MG63 (cell line): Measurements from ENCODE around the gene INSYN2A. TPM values are rescaled to one million over a fixed set of nuclear protein-coding genes. Genes with fewer than 3 reads are reported as not detected.

Experiments used
- DNase-seq: peaks from one replicate; pipeline ENCODE4 v3.0.0-alpha.2; 2020
- H3K27me3 ChIP-seq: fragments of 250-450 bp; sonication (Bioruptor Pico); 2 replicates; pipeline ENCODE4 v1.5.1; 2020; ENCODE audit warnings: mild to moderate bottlenecking, moderate library complexity
- H3K36me3 ChIP-seq: fragments of 250-450 bp; sonication (Bioruptor Pico); 2 replicates; pipeline ENCODE4 v1.5.1; 2020; ENCODE audit warnings: mild to moderate bottlenecking, moderate library complexity
- H3K4me3 ChIP-seq: fragments of 250-450 bp; sonication (Bioruptor Pico); 2 replicates; pipeline ENCODE4 v1.5.1; 2020; ENCODE audit warnings: mild to moderate bottlenecking, moderate library complexity
- H3K9me3 ChIP-seq: fragments of 250-450 bp; sonication (Bioruptor Pico); 2 replicates; pipeline ENCODE4 v1.5.1; 2020; ENCODE audit warnings: mild to moderate bottlenecking, moderate library complexity
- total RNA-seq: library from RNA; depleted of rRNA; stranded (reverse); fragments of >200 nt; shearing (Covaris generic); gene quantifications from 2 replicates; pipeline ENCODE4 v1.2.3, GENCODE V29; 2014; ENCODE audit warnings: low replicate concordance

Gene INSYN2A
- total RNA-seq, 1 experiment from 2014 or later, result not detected

DNA sequence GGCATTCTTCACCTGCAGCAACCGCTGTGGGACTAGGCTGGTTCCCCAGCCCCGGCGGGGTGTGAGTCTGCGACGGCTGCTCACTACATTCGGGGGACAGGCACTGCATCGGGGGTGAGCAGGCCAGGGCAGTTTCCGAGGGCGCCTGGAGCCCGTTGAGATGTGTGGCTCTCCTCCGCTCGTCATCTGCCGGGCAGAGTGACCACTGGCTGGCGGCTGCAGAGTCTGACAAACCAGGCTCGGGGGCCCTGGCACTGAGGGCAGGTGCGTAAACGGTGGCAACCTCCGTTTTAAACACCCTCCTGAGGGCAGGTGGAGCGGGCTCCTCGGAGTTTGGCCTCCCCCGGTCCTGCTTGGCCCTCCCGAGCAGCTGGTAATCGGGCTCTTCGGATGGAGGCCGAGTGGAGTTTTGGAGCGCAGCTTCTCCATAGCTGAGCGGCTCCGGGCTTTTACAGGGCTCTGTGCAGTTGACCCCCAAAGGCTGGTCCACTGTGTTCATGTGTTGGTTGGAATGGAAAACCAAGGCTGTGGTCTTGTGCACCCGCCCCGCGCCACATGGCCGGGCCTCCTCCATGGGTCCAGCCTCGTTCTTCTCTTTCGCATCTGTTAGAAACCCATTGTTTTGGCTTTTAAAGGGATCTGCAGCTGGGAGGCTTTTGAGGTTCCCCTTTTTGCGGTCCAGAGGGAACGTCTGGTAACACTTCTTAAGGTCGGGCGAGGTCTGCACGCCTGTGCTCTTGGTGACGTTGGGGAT lies 20.9 kb downstream of the INSYN2A start:
- no peaks in the 10 kb centered on the region for H3K9me3 ChIP-seq
- H3K36me3 ChIP-seq, result no peaks in the 10 kb centered on the region; the same call in 1 of the 2 replicates
- no peak for DNase-seq
- H3K27me3 ChIP-seq, result no peaks in the 10 kb centered on the region
- no peak overlapping the region for H3K4me3 ChIP-seq

DNA sequence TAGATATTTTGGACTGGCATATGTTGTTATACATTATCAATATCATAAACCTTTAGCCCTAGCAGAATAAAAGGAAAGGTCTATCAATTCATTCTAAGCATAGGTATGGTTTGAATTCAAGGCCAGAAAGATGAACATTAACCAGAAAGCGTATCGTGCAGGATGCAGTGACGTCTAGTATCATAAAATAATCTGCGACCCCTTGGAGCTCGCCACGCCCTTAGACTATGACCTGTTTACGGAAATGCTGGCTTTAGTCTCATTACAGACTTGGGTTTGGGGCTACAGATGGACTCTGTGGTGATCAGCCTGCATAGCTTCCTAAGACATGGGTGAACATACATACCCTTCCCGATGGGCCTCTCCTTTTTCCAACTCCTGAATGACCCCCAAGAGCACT lies 21.5 kb downstream of the INSYN2A start:
- Histone ChIP-seq H3K36me3 (no peaks in the 10 kb centered on the region; the same call in 1 of the 2 replicates), H3K27me3 (no peaks in the 10 kb centered on the region), H3K4me3 (no peak overlapping the region), H3K9me3 (no peaks in the 10 kb centered on the region)
- no peak for DNase-seq

DNA sequence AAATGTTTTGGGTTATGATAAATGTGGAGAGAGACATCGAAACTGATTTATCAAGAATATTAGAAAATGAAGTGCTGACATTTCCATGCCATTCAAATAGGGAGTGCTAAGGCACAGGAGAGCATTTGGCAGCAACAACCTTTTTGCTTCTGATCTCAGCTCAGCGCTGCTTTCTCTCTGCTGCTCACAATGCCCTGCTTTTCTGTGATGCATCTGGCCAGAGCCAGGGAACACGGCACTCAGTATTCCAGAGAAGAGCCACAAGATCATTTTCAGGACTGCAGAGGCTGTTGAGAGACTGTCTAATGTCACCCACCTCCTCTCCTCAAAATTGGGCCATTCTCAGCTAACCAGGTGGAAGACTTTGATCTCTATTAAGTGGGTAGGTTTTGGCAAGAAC lies 28.1 kb downstream of the INSYN2A start:
- no peaks in the 10 kb centered on the region for H3K9me3 ChIP-seq
- DNase-seq, result no peak
- no peaks in the 10 kb centered on the region for H3K36me3 ChIP-seq
- no peaks in the 10 kb centered on the region for H3K27me3 ChIP-seq
- no peak overlapping the region for H3K4me3 ChIP-seq

DNA sequence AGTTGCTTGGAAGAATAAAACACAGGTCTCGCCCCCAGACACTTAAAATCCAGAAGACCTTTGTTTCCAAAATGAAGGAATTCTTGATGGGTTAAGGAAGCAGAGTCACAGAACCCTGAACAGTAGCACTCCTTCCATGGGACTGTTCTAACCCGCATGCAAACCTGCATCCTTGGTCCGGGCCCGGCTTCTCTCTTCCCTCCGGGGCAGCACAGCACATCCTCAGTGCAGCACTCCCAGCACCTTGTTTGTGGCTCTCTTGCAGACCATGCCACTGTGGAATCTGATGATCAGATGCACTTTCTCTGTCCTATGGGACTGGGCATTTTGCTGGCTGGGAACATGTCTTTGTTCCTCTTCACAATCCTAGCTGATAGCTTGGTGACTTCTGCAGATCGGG lies 33.5 kb downstream of the INSYN2A start:
- H3K9me3 ChIP-seq, result no peaks in the 10 kb centered on the region
- no peak overlapping the region for H3K4me3 ChIP-seq
- no peaks in the 10 kb centered on the region for H3K27me3 ChIP-seq
- no peaks in the 10 kb centered on the region for H3K36me3 ChIP-seq
- DNase-seq, result no peak

DNA sequence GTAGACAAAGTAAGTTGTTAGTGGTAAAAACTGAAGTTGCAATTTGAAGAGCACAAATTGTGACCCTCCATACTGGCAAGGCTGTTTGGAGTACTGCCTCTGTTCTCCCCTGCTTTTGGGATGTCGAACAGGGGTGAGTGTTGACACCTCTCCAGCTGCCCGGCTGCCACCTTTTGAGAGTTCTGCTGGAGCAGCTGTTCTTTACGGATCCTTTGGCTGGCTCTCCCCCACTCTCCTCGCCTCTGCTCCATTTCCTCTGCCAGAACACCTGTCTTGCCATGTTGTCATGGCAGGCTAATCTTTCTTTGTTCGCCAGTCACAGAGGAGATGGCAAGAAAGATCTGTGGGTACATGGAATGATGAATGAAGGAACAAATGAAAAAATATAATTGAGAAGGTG lies 34.9 kb downstream of the INSYN2A start:
- H3K36me3 ChIP-seq, result no peaks in the 10 kb centered on the region
- H3K4me3 ChIP-seq, result no peak overlapping the region
- DNase-seq, result no peak
- no peaks in the 10 kb centered on the region for H3K27me3 ChIP-seq
- H3K9me3 ChIP-seq, result no peaks in the 10 kb centered on the region

DNA sequence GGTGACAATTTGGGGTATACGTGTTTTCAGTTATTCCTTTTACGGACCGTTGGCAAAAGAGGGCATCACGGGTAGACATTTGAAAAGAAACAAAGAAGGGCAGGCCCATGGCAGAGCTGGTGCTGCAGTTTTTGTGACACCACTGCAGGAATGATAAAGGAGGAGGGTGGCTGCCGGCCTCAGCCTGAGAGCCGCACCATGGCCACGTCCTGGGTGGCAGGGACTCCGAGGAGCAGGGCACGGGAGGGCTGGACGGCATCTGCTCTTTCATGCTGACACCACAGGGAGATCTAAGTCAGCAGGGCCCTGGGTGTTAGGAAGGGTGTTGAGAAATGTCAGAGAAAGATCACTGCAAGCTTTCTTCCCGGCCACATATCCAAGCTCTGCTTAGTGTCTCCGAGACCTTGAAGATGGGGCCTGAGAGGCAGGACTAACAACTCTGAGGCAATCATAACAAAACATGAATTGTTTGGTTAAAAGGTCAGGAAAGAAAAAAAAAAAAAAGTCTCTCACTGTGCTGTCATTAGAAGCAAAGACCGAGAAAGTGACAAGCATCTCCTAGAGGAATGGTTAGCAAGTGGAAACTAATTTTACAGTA lies 36.6 kb downstream of the INSYN2A start:
- Histone ChIP-seq H3K36me3 (no peaks in the 10 kb centered on the region), H3K27me3 (no peaks in the 10 kb centered on the region), H3K4me3 (no peak overlapping the region), H3K9me3 (no peaks in the 10 kb centered on the region)
- no peak for DNase-seq

DNA sequence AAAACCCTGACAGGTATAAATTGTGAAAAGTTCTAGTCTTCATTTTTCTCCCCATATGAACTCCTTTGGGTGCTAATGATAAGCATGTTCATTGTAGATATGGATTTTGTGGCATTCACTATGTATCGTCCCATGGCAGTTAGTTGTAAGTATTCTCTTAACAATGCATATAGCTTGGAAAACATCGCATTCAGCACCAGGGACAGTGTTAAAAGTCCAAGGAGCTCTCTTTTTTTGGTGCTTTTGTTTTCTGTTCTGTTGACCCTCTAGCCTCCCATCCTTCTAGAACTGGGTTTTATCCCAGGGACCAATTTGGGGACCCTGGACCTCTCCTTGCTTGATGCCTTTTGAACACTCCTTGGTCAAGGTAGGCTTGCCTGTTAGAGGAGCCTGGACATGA lies 37.7 kb downstream of the INSYN2A start:
- no peaks in the 10 kb centered on the region for H3K27me3 ChIP-seq
- DNase-seq, result no peak
- no peak overlapping the region for H3K4me3 ChIP-seq
- H3K36me3 ChIP-seq, result no peaks in the 10 kb centered on the region
- H3K9me3 ChIP-seq, result no peaks in the 10 kb centered on the region

DNA sequence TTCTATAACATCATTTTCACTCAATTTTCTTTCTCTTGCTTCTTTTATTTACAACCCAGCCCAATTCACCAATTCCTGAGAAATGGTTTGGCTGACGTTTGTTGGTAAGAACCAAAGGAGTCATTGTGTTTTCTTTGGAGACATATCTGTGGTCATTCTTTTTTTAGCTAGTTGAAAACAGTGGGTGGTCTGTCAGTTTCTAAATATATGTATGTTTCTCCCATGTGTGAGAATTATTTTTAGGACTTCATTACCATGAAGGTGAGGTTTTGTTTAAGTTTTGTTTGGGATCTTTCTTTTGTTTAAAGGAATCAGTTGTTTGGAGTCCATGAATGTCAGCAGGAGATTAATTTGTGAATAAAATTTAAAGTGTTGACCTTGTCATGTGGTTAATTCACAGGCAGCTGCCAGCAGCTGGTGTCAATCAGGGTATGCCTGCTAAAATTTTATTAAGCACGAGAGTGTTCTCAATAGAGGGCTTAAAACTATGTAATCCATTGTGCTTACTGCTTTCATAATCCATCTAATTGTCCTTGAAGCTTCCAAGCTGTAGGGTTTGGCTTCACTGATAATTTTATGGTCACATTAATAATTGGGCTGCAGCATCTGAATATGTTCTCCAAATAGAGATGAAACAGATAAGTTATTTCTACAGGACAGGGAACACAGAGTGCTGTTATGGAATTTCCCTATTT lies 38.7 kb downstream of the INSYN2A start:
- Histone ChIP-seq H3K36me3 (no peaks in the 10 kb centered on the region), H3K9me3 (no peaks in the 10 kb centered on the region), H3K27me3 (no peaks in the 10 kb centered on the region), H3K4me3 (no peak overlapping the region)
- DNase-seq, result no peak

DNA sequence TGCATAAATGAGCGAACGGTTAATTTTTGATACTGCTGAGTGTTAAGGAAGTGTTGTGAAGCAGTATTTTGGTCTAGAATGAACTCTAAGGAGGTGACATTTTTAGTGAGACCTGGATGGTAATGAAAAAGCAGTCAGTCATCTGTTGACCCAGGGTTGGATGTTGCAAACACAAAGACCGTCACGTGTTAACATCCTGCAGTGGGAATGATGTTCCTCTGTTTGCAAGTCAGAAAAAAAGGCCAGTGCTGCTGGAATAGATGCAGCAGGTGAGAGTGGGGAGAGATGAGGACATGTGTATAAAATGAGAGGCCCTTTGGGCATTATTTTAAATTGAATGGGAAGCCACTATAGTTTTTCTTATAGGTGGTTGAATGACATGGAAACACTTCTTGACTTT lies 39.3 kb downstream of the INSYN2A start:
- no peak for DNase-seq
- H3K9me3 ChIP-seq, result no peaks in the 10 kb centered on the region

DNA sequence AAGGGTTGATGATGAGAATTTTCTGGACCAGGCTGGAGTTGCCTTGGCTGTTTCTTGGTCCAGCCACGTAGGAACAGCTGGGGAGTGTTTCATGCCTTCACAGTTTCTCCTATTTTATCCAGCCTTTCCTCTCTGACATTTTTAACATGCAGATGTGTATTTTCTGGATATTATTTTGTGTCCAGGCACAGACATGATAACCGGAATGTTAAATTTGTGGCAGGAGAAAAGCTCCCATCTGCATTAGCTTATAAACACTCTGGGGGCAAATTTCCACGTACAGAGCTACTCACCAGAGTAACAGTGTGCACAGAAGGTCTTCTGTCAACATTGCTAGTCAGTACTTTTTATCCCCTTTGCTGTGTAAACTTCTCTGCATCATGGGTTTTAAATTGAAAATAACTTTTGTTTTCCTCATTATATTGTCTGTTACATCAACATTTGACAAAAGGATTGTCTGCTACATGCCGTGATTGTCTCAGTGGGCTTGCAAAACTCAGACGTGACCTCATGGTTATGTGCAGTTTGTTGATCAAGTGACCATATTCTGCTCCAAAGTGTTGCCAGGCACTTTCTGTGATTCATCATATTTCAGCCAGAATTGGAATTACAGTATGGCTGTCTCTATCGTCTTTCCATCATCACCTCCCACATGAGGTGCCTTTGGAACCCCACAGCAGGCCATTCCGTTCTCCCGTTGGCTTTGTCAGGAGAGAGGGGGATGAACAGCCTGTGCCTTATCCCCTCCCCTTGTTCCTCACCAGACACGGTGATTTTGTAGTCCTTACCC lies 41.4 kb downstream of the INSYN2A start:
- H3K27me3 ChIP-seq, result no peaks in the 10 kb centered on the region
- H3K9me3 ChIP-seq, result no peaks in the 10 kb centered on the region
- no peak for DNase-seq
- no peak overlapping the region for H3K4me3 ChIP-seq
- no peaks in the 10 kb centered on the region for H3K36me3 ChIP-seq

More for the DNA sequence above, 39.3 kb downstream of the INSYN2A start:
- Histone ChIP-seq H3K27me3 (no peaks in the 10 kb centered on the region), H3K4me3 (no peak overlapping the region), H3K36me3 (no peaks in the 10 kb centered on the region)

DNA sequence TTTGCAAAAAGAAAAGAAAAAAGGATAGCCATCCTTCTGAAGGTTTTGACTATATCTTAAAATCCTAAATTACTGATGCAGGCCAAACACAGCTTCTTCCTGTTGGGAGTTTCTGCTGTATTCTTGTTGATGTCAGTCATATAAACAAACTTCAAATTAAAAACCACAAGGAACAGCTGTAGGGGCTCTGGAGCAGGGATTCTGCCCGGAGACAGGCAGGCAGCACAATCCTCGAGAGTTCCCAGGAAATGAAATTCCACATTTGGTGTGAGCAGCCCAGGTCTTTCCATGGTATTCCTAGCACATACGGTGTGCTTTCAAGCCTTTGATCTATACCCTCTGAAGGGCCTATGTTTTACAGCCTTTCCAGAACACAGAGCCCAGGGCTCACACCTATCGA lies 43.2 kb downstream of the INSYN2A start:
- Histone ChIP-seq H3K36me3 (no peaks in the 10 kb centered on the region), H3K27me3 (no peaks in the 10 kb centered on the region), H3K9me3 (no peaks in the 10 kb centered on the region), H3K4me3 (no peak overlapping the region)
- DNase-seq, result peak; percentile 28

DNA sequence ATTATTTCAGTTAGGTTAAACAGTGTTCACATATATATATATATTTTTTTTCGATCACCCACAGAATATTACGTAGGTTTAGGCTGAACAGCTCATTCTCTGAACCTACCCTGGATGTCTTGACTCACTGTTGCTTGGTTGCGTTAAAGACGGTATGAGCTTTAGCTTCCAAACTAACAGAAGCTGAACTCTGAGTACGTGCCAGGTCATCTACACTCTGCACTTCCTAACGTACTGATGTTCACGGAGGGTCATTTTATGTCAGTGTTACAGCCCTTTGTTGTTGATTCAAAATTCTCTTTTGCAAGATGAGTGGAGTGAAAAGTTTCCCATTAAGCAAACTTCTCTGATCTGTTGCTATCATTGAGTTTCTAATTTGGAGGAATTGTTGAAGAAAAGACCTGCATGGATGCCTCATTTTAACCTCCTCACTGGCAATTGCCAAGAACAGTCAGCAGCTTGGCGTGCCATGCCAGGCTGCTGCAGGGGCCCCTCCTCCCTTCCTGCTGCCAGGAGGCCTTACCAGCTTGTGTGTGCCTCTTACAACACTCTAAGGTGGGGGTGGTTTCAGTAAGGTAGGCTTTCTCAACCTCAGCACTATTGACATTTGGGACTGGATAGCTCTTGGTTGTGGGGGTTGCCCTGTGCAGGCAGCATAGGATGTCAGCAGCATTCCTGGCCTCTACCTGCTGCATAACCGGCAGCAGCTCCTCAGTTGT lies 44.3 kb downstream of the INSYN2A start:
- H3K9me3 ChIP-seq, result no peaks in the 10 kb centered on the region
- no peak overlapping the region for H3K4me3 ChIP-seq
- no peaks in the 10 kb centered on the region for H3K27me3 ChIP-seq
- peak; percentile 87 for DNase-seq
- H3K36me3 ChIP-seq, result no peaks in the 10 kb centered on the region

DNA sequence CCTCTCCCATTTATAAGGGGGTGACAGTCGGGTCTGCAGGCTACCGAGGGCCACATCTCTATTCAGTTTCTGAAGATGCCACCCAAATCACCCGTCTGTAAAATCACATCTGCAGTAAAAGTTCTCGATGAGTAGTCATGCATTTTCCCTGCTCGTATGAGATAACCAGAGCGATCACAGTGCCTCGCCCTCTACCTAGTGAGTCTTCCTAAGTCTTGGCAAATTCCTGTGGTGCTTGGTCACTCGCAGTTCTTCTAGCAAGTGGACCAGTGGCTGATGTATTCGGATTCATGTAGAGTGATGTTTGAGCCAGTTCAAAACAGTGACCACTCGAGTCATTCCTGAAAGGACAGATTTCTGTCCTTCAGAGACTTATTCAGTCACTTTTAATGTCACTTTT lies 44.9 kb downstream of the INSYN2A start:
- no peaks in the 10 kb centered on the region for H3K27me3 ChIP-seq
- H3K9me3 ChIP-seq, result no peaks in the 10 kb centered on the region
- DNase-seq, result peak; percentile 21
- no peaks in the 10 kb centered on the region for H3K36me3 ChIP-seq
- H3K4me3 ChIP-seq, result no peak overlapping the region

DNA sequence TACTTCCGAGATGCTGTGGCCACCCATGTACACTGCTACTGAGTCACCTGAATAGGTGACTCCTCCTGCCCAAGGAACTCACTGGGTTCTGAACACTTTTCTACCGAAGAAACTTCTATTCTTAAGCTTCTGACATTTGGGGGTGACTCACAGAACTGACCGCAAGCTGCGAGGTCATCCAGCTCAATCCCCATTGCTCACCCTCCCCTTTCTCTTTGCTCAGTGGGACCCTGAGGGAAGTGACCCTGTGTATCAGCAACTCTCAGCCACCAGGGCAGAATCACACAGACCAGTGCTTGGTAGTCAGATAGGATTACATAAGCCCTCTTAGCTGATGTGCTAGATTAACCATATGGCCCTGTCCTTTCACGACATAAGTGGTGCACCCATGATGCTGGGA lies 46.3 kb downstream of the INSYN2A start:
- DNase-seq, result peak; percentile 22
- Histone ChIP-seq H3K27me3 (no peaks in the 10 kb centered on the region), H3K36me3 (no peaks in the 10 kb centered on the region), H3K9me3 (no peaks in the 10 kb centered on the region), H3K4me3 (no peak overlapping the region)

DNA sequence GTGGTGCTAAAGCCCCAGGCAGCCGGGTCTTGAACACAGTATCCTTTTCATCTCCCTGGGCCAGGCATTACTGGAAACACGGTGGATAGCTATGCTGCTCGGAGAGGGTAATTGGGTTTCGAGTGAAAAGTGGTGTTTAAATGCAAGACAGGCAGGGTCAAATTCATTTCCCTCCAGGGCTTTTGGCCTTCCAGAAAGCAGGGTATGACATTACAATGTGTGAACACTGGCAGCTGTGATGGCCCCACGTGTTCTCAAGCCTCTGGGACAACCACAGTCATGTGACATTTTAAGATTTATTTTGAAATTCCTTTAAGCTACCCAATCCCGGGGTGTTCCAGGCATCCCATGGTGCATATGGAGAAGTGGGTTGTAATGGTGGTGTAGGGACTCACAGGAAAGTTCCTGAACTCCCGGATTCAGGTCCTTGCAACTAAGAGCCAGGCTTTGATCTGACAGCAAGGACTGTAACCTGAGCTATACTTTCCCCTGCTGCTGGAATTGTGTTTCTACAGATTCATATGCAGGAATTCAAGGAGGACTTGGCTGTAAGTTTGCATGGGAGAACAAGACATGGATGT lies 46.8 kb downstream of the INSYN2A start:
- no peak for DNase-seq
- no peaks in the 10 kb centered on the region for H3K36me3 ChIP-seq
- no peak overlapping the region for H3K4me3 ChIP-seq
- H3K27me3 ChIP-seq, result no peaks in the 10 kb centered on the region
- H3K9me3 ChIP-seq, result no peaks in the 10 kb centered on the region

DNA sequence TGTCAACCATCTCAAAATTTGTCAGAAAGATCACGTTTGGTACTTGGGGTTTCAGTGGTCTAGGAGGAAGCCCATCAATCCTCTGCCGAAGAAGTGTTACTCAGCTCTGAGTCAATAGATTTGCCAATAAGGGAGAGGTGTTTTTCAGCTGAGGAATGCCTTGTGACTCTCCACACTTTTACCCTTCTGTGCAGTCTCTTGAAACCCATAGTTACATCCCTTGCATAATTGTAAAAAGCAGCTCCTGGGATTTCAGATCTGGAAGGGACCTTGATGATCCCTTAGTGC lies 47.5 kb downstream of the INSYN2A start:
- DNase-seq, result no peak
- no peak overlapping the region for H3K4me3 ChIP-seq
- H3K27me3 ChIP-seq, result no peaks in the 10 kb centered on the region
- no peaks in the 10 kb centered on the region for H3K9me3 ChIP-seq
- H3K36me3 ChIP-seq, result no peaks in the 10 kb centered on the region
